ENCODE results near the gene HSBP1. TPM values are rescaled to one million over a fixed set of nuclear protein-coding genes. Genes with fewer than 3 reads are reported as not detected.

The HSBP1 gene
- total RNA-seq, 1 donor from 2014 or later: 128 TPM

GRCh38 chr16:83854420-83854819 lies 46.6 kb downstream of the HSBP1 start:
- no peaks in the 10 kb centered on the region for H3K9me3 Mint-ChIP-seq
- intact Hi-C loops (cut with micrococcal nuclease): no loop called here
- H3K4me1 Mint-ChIP-seq: no peaks in the 10 kb centered on the region
- no peak overlapping the region for H3K4me3 Mint-ChIP-seq
- no peaks in the 10 kb centered on the region for H3K36me3 Mint-ChIP-seq (ENCODE audit: low read depth)
- no peak for DNase-seq
- H3K27me3 Mint-ChIP-seq: no peaks in the 10 kb centered on the region
- no peak overlapping the region for H3K27ac Mint-ChIP-seq

GRCh38 chr16:83856792-83857191 lies 49.0 kb downstream of the HSBP1 start:
- Mint-ChIP-seq H3K4me3 (no peak overlapping the region), H3K36me3 (ENCODE audit: low read depth) (no peaks in the 10 kb centered on the region), H3K9me3 (no peaks in the 10 kb centered on the region), H3K27ac (no peak overlapping the region), H3K4me1 (no peaks in the 10 kb centered on the region), H3K27me3 (no peaks in the 10 kb centered on the region)
- DNase-seq: no peak
- intact Hi-C loops (cut with micrococcal nuclease): no loop called here

DNA sequence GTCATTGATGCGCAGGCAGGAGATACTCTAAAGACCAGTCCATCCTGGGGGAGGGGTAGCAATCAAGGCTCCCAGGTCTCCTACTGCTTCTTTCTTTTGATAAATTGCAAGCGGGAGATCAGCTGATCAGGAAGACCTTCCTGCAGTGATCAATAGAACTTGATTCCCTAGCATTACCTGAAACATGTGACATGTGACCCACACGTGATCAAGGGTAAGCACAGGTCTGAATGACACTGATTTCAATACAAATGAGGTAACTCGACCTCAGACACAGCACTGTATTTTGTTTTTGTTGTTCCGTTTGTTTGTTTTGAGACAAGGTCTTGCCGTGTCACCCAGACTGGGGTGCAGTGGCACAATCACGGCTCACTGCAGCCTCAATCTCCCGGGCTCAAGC lies 51.5 kb downstream of the HSBP1 start:
- no peaks in the 10 kb centered on the region for H3K27me3 Mint-ChIP-seq
- H3K36me3 Mint-ChIP-seq (ENCODE audit: low read depth): no peaks in the 10 kb centered on the region
- intact Hi-C loops (cut with micrococcal nuclease): no loop called here
- H3K4me3 Mint-ChIP-seq: no peak overlapping the region
- H3K9me3 Mint-ChIP-seq: no peaks in the 10 kb centered on the region
- no peak for DNase-seq
- H3K27ac Mint-ChIP-seq: no peak overlapping the region
- H3K4me1 Mint-ChIP-seq: no peaks in the 10 kb centered on the region

DNA sequence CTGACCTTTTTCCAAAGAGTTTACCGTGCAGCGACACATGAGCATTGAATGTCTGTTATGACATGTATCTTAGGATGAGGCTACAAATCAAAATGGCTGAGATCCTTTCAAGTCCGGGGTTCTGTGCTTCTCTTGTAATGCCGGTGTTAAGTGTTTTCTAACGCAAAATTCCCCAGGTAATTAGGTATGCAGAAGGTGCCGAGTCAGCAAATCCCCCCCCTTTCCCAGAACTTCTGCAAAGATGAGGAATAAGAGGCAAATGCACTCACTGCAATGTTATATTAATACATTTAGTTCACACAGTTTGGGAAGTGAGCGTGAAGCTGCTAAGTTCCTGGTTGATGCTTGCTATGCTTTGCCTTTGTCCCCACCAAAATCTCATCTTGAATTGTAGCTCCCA lies 54.9 kb downstream of the HSBP1 start:
- no peak overlapping the region for H3K4me3 Mint-ChIP-seq
- H3K27me3 Mint-ChIP-seq: peaks cover 11% of the 10 kb centered on the region
- no peaks in the 10 kb centered on the region for H3K4me1 Mint-ChIP-seq
- intact Hi-C loops (cut with micrococcal nuclease): no loop called here
- peaks cover 6% of the 10 kb centered on the region for H3K9me3 Mint-ChIP-seq
- H3K36me3 Mint-ChIP-seq (ENCODE audit: low read depth): no peaks in the 10 kb centered on the region
- no peak for DNase-seq
- no peak overlapping the region for H3K27ac Mint-ChIP-seq

GRCh38 chr16:83863682-83864081 lies 55.9 kb downstream of the HSBP1 start:
- Mint-ChIP-seq H3K9me3 (peaks cover 6% of the 10 kb centered on the region), H3K27ac (no peak overlapping the region), H3K27me3 (peaks cover 13% of the 10 kb centered on the region), H3K4me3 (no peak overlapping the region), H3K4me1 (no peaks in the 10 kb centered on the region), H3K36me3 (ENCODE audit: low read depth) (no peaks in the 10 kb centered on the region)
- intact Hi-C loops (cut with micrococcal nuclease): no loop called here
- no peak for DNase-seq

Other genes with a start within 250 kb of the HSBP1 start
- 5.0 and 5.3 TPM in 2 replicates for gene MLYCD, start 91.1 kb downstream of the HSBP1 start, total RNA-seq
- gene OSGIN1, start 145.3 kb downstream of the HSBP1 start, total RNA-seq: 0.72 and 1.3 TPM in 2 replicates
- gene NECAB2, start 160.3 kb downstream of the HSBP1 start, total RNA-seq: not detected in 2 replicates
- gene SLC38A8, start 234.8 kb downstream of the HSBP1 start, total RNA-seq: not detected in 2 replicates